Nucleus accumbens (tissue), 56 donors: ENCODE results near the gene GPSM1.
"Not testable (repeated sequence)": the region's sequence is repeated elsewhere in the genome, so short reads cannot be mapped to it uniquely, and the experiment has no call there.

Experiments used
- DNase-seq, 56 donors: peaks; one replicate each; lab custom pipeline; 2025; lab: John Stamatoyannopoulos, UW

Gene GPSM1

DNA sequence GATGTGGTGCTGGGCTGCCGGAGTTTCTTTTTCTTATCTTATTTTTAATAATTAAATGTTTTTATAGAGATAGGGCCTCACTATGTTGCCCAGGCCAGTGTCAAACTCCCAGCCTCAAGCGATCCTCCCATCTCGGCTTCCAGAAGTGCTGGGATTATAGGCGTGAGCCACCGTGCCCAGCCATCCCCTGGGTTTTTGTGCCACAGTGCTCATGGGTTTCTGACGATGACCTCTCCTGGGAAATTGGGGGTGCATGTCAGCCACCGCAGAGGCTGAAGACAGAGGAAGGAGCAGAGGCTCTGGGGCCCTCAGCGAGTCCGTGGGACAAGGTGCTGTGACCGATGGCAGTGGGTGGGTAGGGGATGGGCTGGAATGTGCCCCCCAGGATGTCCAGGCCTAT lies 14.4 kb downstream of the GPSM1 start:
- DNase-seq: no peak

GRCh38 chr9:136342181-136343120 lies 15.1 kb downstream of the GPSM1 start:
- DNase-seq: peak in 50 of 56 donors; percentile 29 to 86 (median 64)

DNA sequence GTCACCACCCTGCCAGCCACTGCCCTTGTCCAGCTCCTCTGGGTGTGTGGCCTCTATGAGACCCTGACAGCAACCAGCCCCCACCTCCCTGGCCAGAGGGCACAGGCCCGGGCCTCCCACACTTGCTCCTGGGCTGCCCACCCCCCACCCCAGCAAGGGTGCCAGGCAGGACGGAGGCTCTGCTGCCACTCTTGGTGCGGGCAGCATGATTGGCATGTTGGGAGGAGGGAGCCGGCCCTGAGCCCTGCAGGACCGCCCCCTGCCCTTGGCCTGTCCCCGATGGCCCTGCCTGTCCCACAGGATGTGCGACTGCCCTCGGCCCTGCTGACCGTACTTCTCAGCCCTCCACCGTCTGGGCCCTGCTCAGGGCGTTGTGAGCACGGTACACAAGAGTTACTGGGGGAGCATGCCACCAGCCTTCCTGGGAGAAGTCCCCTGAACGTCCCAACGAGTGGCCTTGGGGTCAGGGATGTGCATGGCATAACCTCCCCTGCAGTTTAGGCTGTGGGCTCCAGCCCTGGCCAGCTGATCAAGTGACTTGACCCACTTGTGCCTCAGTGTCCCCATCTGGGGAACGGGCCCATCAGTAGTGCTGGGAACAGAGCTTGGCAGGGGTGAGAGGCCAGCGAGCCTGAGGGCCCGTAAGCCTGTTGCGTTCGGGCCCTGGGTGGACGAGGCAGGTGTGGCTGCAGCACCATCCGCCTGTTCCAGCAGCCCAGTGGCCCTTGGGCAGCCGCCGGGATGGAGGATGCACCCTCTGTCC lies 16.0 kb downstream of the GPSM1 start:
- DNase-seq: peak in 1 of 56 donors; percentile 59

GRCh38 chr9:136343884-136344269 lies 16.5 kb downstream of the GPSM1 start:
- DNase-seq: no peak

DNA sequence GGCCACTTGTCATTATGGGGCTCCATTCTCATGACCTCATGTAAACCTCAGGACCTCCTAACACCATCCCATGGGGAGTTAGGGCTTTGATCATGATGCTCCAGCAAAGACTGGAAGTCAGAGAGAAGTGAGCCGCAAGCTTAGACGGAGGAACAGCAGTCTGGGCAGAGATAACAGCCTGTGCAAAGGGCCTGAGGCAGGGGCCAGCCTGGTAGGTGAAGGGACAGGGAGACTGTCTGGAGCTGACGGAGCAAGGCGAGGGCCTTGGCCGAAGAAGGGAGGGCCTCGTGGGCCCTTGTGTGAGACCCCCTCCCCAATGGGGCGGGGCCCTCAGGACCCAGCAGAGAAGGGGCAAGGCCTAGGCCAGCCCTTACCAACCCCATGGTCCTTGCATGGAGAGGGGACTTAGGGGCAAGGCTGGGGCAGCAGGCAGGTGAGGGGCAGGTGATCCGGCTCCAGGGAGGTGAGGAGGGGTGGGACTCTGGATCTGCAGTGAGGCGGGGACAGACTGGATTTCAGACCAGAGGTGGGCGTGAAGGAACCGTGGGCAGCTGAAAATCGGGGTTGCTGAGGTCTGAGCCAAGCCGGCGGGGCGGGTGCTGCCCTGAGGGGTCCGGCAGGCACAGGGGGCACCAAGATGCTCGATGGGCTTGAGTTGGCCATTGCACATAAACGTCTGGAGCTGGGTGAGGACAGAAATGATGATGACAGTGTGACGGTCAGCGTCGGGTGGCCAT lies 17.4 kb downstream of the GPSM1 start:
- DNase-seq: no peak

GRCh38 chr9:136345281-136346156 lies 18.2 kb downstream of the GPSM1 start:
- peak in 54 of 56 donors; percentile 35 to 93 (median 79) for DNase-seq

- DNase-seq: peak in 1 of 56 donors; percentile 56
These were observed 18.8 kb downstream of the GPSM1 start for GRCh38 chr9:136346157-136346481.

DNA sequence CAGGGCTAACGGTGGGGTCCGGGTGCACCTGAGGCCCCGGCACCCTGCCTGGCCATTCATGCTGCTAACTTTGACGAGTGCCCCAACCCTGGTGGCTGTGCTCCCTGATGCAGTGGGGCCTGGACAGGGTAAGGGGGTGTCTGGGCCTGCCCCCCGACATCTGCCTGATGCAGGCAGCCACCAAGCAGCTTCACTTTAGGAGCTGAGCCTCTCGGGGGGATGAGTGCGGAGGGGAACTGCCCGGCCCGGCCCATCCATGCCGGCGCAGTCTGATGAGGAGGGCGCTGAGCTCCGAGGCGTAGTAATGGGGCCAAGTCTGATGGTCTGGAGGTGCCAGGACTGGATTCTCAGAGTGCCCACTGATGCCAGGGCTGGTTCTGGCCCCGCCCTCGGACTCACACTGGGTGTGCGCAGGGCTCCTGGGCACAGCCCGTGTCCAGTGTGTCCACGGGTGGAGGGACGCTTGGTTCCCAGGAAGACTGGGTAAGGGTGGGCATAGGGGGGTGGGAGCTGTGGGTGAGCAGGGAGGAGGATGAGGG lies 19.7 kb downstream of the GPSM1 start:
- DNase-seq: no peak

- DNase-seq: no peak
These were observed 20.3 kb downstream of the GPSM1 start for GRCh38 chr9:136347472-136348256.

GRCh38 chr9:136348691-136349090 lies 21.4 kb downstream of the GPSM1 start:
- no peak for DNase-seq

DNA sequence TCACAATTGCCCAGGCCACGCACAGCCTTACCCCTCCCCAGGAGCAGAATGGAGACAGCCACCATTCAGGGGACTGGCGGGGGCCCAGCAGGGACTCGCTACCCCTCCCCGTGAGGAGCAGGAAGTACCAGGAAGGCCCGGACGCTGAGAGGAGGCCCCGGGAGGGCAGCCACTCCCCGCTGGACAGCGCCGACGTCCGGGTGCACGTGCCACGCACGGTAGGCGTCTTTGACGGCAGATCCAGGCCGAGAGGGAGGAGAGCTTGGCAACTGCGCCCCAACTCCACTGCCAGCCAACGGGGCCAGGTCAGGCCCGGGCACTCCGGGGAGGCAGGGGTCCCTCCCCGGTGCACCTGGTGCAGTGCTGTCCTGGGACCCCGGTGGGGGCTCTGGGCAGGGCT lies 22.2 kb downstream of the GPSM1 start:
- DNase-seq: no peak

DNA sequence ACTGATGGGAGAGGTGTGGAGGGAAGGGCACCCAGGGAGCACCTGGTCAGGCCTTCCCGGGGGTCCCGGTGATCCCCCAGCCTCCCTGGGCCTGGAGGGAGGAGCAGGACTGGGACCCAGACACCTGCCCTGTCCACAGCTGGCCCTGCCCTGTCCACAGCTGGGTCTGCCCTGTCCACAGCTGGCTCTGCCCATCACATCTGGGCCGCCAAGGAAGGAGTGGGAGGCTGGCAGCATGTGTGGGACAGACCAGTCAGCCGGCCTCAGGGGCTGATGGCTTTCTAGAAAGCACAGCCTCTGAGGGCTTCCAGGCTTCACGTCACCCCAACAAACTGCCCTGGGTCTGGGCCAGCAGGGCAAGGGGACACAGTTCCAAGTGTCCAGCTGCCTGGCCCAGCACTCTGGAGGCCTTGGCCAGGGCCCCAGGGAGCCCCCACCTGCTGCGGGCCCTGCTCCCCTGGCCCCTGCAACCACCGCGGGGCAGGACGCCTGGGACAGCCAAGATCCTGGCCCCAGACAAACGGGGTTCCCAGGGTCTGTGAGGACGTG lies 24.0 kb downstream of the GPSM1 start:
- DNase-seq: peak in 6 of 56 donors; percentile 9 to 44 (median 22)

GRCh38 chr9:136351868-136352267 lies 24.5 kb downstream of the GPSM1 start:
- DNase-seq: not testable (repeated sequence)

GRCh38 chr9:136352682-136353081 lies 25.3 kb downstream of the GPSM1 start:
- peak in 20 of 56 donors; percentile 4 to 77 (median 30) for DNase-seq

GRCh38 chr9:136353088-136353487 lies 25.7 kb downstream of the GPSM1 start:
- DNase-seq: no peak

GRCh38 chr9:136353757-136354488 lies 26.6 kb downstream of the GPSM1 start:
- no peak for DNase-seq

DNA sequence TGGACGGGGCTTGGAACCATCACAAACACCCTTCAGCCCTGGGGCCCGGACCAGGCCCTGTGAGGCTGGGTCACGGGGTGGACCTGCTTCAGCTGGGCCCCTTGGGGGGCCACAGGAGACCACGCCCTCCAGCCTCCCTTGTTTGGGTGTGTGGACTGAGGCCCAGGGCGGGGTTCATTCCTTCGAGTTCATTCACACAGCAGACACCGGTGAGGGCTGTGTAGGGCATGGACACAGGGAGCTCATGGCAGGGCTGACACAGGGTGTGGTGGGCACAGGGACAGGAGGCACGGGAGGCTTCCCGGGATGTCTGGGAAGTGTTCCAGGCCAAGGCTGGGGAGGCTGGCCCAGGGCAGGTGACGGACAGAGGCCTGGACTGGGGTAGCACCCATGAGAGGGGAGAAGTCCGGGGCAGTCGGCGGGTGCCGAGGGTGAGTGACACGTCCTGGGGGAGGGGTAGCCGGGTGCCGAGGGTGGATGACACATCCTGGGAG lies 27.3 kb downstream of the GPSM1 start:
- no peak for DNase-seq
